ELR (cell line): Measurements from ENCODE around the gene FAM124B.
"Not testable (repeated sequence)": the region's sequence is repeated elsewhere in the genome, so short reads cannot be mapped to it uniquely, and the experiment has no call there.

Experiments used
- DNase-seq: peaks from one replicate; pipeline ENCODE4 v3.0.0-alpha.2; 2015; ENCODE audit warnings: low read depth

The FAM124B gene

GRCh38 chr2:224412141-224413015, 10.5 kb upstream of the FAM124B start:
- DNase-seq, result peak; percentile 63

DNA sequence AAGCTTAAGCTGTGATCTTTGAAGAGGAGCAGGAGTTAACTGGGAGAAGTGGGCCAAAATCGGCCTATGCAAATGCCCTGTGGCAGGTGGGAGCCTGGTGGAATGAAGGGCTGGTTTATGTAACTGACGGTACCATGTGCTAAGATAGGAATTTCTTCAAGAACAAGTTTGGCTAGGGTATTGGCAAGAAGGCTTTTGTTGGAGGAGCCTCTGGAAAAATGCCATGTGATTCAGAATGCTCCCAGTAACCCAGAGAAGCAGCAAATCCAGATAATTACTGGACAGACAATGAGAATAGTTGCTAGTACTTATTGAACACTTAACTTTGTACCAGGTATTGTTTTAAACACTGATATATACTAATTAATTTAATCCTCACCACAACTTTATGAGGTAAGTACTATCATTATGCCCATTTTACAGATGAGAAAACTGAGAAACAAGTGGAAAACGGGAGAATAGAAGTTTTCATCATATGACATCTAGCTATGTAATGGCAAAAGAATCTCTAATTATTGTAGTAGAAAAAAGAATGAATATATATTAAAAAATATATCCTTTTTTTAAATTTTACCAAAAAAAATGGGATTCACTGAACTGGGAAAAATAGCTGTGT, 9.1 kb upstream of the FAM124B start:
- DNase-seq, result no peak

GRCh38 chr2:224408676-224409075, 6.8 kb upstream of the FAM124B start:
- no peak for DNase-seq

GRCh38 chr2:224407241-224407701, 5.4 kb upstream of the FAM124B start:
- no peak for DNase-seq

DNA sequence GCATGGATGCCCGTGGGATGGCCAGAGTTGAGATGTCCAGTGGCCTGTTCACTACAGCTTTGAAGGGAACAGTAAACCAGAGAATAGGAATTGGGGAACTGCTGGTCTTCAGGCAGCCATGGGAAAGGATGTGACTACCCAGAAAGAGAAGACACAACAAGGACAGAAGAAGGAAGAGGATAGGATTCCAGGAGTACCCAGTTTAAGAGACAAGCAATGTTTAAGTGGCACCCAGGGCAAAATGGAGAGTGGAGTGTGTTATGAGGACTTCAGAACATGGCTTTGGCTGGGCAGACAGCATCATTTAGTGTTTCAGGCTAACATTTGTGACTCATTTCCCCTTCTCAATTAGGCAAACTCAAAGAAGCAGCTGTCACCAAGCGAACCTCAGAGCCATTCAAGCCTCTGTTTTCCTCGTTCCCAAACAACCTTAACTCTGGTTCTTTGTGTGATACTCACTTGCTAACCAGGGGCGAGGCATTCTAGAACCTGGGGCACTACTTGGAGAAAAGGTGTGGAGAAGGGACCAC, 4.0 kb upstream of the FAM124B start:
- no peak for DNase-seq

DNA sequence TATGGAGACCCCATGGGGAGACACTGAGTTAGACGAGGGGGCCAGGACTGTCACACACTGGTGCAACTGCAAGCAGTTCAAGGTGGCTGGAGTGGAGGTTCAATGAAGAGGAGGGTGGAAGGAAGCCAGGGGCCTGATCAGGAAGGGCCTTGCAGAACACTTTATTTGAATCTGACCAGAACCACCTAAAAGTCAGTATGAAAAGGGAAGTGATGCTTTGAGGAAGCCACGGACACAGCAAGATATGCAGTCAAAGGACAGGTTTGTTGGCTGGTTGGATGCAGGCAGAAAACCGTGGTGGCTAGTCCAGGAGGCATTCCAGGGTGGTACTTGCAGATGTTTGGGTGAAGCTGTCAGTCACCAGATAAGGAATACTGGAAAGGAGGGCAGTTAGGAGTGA, 3.5 kb upstream of the FAM124B start:
- no peak for DNase-seq

- no peak for DNase-seq
These were observed 2.9 kb upstream of the FAM124B start for GRCh38 chr2:224404796-224405195.

- DNase-seq, result no peak
These were observed 1.8 kb upstream of the FAM124B start for GRCh38 chr2:224403657-224404056.

DNA sequence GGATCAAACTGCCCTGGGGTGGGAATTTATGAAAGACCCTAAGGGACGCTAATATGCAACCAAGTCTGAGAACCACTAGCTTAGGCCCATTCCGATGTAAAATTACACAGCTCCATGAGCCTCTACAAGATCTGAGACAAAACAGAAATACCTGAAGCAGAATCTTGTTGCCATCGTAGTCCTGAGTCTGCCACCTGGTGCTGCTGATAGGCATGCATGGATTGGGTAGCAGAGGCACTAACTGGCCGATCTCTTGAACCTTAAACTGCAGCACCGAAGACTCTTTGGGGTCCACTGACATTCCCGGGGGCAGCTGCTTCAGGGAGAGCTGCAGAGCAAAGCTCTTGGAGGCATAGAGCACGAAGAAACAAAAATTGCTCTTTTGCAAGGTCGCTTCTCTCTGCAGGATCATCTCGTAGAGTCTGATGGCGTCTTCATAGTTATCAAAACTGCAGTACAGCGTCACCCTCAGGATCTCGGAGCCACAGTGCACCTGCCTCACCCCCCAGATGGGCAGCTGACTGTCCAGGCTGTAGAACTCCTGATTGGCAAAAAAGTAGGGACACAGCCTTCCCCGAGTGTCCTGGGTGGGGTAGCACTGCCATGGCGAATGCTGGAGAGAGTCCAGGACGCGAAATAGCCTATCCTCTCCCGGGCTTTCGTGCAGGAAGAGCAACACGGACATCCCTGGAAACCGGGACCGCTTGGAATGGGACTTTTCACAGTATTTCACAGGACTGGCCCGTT, 848 bp downstream of the FAM124B start:
- no peak for DNase-seq

- DNase-seq, result no peak
These were observed 1.6 kb downstream of the FAM124B start for GRCh38 chr2:224400174-224400810.

DNA sequence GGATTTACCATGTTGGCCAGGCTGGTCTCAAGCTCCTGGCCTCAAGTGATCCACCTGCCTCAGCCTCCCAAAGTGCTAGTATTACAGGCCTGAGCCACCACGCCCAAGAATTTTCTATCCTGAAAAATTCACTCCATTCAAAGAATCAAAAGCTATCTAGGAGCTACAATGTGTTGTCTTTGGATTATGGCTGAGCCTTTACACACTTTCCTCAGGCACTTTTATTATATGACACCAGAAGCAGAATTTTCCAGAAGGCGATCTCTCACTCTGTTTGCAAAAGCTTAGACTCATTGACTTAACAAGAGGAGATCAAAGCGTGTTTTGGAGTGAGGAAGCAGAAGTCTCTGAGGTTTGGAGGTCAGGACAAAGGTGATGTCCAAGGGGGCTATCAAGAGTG, 3.6 kb downstream of the FAM124B start:
- DNase-seq, result no peak

DNA sequence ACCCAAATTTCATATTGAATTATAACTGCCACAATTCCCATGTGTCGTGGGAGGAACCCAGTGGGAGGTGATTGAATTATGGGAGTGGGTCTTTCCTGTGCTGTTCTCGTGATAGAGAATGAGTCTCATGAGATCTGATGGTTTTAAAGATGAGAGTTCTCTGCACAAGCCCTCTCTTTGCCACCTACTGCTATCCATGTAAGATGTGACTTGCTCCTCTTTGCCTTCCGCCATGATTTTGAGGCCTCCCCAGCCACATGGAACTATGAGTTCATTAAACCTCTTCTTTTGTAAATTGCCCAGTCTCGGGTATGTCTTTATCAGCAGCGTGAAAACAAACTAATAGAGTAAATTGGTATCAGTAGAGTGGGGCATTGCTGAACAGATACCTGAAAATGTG, 4.8 kb downstream of the FAM124B start:
- not testable (repeated sequence) for DNase-seq

GRCh38 chr2:224395620-224396390, 6.1 kb downstream of the FAM124B start:
- peak; percentile 22 for DNase-seq

GRCh38 chr2:224393157-224393872, 8.6 kb downstream of the FAM124B start:
- no peak for DNase-seq

GRCh38 chr2:224392545-224392944, 9.4 kb downstream of the FAM124B start:
- DNase-seq, result no peak

DNA sequence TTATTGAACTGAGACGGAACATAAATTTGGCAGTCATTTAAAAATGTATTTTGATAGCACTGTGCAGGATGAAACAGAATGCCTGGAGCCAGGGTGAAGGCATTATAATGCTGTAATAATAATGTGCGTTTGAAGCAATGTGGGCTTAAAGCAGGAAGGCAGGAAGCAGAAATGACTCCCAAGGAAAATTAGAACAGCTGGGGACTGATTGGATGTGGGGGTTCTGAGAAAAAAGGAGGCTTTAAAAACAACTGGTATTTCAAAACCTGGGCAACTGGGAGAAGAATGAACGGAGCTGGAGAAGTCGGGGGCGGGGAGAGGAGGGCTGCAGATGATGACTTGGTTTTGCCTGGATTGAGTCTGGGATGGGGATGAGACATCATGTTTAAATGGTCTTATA, 12.6 kb downstream of the FAM124B start:
- no peak for DNase-seq

GRCh38 chr2:224386876-224387275, 15.0 kb downstream of the FAM124B start:
- DNase-seq, result no peak

DNA sequence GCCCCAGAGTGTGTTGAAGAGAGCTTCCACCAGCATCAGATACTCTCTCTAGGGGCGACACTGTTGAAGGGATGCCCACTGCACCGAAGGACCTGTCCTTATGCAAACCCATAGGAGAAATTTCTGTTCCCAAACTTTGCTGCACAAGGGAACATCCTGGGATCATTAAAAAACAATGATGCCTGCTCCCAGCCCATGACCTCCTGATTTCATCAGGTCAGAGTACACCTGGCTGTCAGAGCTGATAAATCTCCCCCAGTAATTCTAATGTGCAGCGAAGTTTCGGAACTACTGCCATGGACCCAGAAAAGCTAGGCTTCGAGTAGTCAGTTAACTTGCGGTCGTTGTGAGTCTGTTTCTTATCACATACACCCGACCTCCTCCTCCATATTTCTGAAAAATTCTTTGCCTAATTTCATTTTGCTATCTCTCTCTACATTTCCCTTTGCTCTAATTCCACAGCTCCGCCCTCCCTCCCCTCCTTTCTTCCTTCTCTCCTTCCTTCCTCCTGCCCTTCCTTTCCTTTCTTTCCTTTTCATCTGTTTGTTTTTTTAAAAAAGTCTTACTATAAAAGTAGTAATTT, 18.8 kb downstream of the FAM124B start:
- DNase-seq, result no peak

- not testable (repeated sequence) for DNase-seq
These were observed 19.6 kb downstream of the FAM124B start for GRCh38 chr2:224382280-224382647.
